IgD-negative memory B cell (primary cell): ENCODE data around the gene OPA3. TPM values are rescaled to one million over a fixed set of nuclear protein-coding genes. Genes with fewer than 3 reads are reported as not detected.

Experiments used
- H3K27ac Mint-ChIP-seq, 3 donors: one replicate each; pipeline ENCODE4 v1.8.0; 2020 to 2022; ENCODE audit warnings: mild to moderate bottlenecking in 3 of 3, mixed read lengths in 3 of 3, moderate library complexity in 1 of 3
- H3K27me3 Mint-ChIP-seq: one replicate; pipeline ENCODE4 v1.8.0; 2021; ENCODE audit warnings: mixed read lengths
- H3K36me3 Mint-ChIP-seq: one replicate; pipeline ENCODE4 v1.8.0; 2020; ENCODE audit warnings: mild to moderate bottlenecking, mixed read lengths
- H3K4me1 Mint-ChIP-seq, 3 donors: one replicate each; pipeline ENCODE4 v1.8.0; 2020 to 2022; ENCODE audit warnings: mixed read lengths in 3 of 3, mild to moderate bottlenecking in 1 of 3
- H3K4me3 Mint-ChIP-seq, 4 donors: one replicate each; pipeline ENCODE4 v1.8.0; 2020 to 2022; ENCODE audit warnings: mild to moderate bottlenecking in 4 of 4, mixed read lengths in 4 of 4, moderate library complexity in 3 of 4
- H3K9me3 Mint-ChIP-seq, 3 donors: one replicate each; pipeline ENCODE4 v1.8.0; 2020 to 2021; ENCODE audit warnings: mixed read lengths in 3 of 3, mild to moderate bottlenecking in 1 of 3
- polyA plus RNA-seq: library from polyadenylated mRNA; unstranded; fragments of 300-500 nt; fragmentation: Illumina TruSeq; gene quantifications from one replicate; pipeline ENCODE4 v1.2.3, GENCODE V29; 2021

Gene OPA3
- polyA plus RNA-seq, 1 donor from 2014 or later, result 19.9 TPM

- Mint-ChIP-seq H3K4me3 (peak overlapping the region in 1 of 4 donors; percentile 74), H3K9me3 (no peaks in the 10 kb centered on the region), H3K36me3 (peaks cover 5% of the 10 kb centered on the region), H3K4me1 (peaks cover 7 to 12% (median 10%) of the 10 kb centered on the region in 3 donors), H3K27me3 (no peaks in the 10 kb centered on the region), H3K27ac (peak overlapping the region in 2 of 3 donors; percentile 12 to 31)
Observed at GRCh38 chr19:45528149-45528743, 56.4 kb downstream of the OPA3 start.

DNA sequence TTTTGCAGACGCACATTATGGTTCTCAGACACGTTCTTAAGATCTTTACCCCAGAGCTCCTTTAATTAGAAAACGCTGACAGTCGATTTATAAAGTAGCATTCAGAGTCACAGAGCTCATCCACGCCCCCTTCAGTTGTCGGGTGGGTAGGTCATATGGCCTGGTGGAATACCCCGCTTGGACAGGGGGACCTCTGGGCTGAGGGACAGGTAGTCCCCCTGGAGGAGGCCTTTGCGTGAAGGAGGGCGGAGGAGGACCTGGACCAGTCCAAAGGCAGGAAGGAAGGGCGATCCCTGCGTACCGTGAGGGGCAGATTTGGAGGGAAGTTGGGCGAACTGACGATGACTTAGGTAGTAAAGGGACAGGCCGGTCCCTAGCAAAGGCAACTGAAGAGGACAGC is 56.9 kb downstream of the OPA3 start:
- no peaks in the 10 kb centered on the region for H3K27me3 Mint-ChIP-seq
- H3K4me1 Mint-ChIP-seq, result peaks cover 7 to 13% (median 13%) of the 10 kb centered on the region in 3 donors
- no peaks in the 10 kb centered on the region for H3K9me3 Mint-ChIP-seq
- peak overlapping the region in 1 of 3 donors; percentile 12 for H3K27ac Mint-ChIP-seq
- H3K4me3 Mint-ChIP-seq, result peak overlapping the region in 1 of 4 donors; percentile 74
- peaks cover 5% of the 10 kb centered on the region for H3K36me3 Mint-ChIP-seq

DNA sequence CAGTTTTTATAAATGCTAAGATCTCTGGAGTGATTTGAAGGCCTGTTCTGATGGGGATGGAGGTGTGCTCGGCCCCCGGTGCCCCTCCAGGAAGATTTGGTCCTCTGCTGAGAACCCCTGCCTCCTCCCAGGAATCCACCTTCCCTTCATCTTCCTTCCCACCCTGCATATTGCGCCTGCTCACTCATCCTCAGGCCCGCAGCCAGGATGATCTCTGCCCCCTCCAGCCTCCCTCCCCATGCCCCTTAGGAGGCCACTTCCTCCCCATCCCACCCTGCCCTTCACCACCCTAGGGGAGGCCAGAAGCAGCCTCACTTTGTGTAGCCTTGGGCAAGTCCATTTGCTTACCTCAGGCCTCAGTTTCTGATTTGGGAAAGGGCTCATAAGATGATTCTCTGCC is 57.6 kb downstream of the OPA3 start:
- no peak overlapping the region for H3K27ac Mint-ChIP-seq
- H3K36me3 Mint-ChIP-seq, result peaks cover 5% of the 10 kb centered on the region
- no peak overlapping the region for H3K4me3 Mint-ChIP-seq
- H3K4me1 Mint-ChIP-seq, result peaks cover 7 to 15% (median 13%) of the 10 kb centered on the region in 3 donors
- H3K27me3 Mint-ChIP-seq, result no peaks in the 10 kb centered on the region
- no peaks in the 10 kb centered on the region for H3K9me3 Mint-ChIP-seq

DNA sequence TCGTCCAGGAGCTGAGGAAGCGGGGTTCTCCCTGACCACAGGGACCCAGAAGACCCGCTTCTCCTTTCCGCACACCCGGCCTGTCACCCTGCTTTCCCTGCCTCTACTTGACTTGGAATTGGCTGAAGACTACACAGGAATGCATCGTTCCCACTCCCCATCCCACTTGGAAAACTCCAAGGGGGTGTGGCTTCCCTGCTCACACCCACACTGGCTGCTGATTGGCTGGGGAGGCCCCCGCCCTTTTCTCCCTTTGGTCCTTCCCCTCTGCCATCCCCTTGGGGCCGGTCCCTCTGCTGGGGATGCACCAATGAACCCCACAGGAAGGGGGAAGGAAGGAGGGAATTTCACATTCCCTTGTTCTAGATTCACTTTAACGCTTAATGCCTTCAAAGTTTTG is 58.5 kb downstream of the OPA3 start:
- H3K4me1 Mint-ChIP-seq, result peaks cover 7 to 15% (median 13%) of the 10 kb centered on the region in 3 donors
- H3K27me3 Mint-ChIP-seq, result no peaks in the 10 kb centered on the region
- peaks cover 3% of the 10 kb centered on the region for H3K36me3 Mint-ChIP-seq
- H3K27ac Mint-ChIP-seq, result peak overlapping the region in 1 of 3 donors; percentile 71
- no peaks in the 10 kb centered on the region for H3K9me3 Mint-ChIP-seq
- H3K4me3 Mint-ChIP-seq, result no peak overlapping the region

DNA sequence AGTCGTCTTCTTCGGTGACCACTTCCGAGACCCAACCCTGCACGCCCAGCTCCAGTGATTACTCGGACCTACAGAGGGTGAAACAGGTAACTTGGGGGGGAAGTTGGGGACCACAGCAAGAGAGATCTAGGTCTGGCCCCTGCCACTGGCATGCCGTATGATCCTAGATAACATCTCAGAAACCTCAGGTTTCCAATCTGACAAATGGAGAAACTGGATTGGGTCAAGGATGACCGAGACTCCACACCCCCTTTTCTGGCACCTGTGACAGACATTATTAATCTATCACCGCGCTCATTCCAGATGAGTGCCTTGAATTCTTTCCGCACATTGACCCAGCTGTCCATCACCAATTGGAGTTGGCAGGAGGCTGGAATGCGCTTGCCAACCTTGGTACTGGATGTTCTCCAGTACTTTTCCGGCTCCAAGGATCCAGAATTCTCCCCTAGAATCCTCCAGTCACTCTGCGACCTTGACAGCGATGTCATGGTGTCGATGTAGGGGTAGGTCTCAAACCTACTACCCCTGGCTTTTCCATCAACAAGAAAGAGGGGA is 60.0 kb downstream of the OPA3 start:
- H3K27me3 Mint-ChIP-seq, result no peaks in the 10 kb centered on the region
- no peaks in the 10 kb centered on the region for H3K9me3 Mint-ChIP-seq
- H3K36me3 Mint-ChIP-seq, result peaks cover 3% of the 10 kb centered on the region
- H3K27ac Mint-ChIP-seq, result peak overlapping the region in 2 of 3 donors; percentile 10 to 46
- H3K4me3 Mint-ChIP-seq, result no peak overlapping the region
- H3K4me1 Mint-ChIP-seq, result peaks cover 7 to 15% (median 13%) of the 10 kb centered on the region in 3 donors

- H3K4me3 Mint-ChIP-seq, result peak overlapping the region in 2 of 4 donors; percentile 1 to 20
- H3K9me3 Mint-ChIP-seq, result no peaks in the 10 kb centered on the region
- no peaks in the 10 kb centered on the region for H3K27me3 Mint-ChIP-seq
- H3K4me1 Mint-ChIP-seq, result peaks cover 7 to 15% (median 11%) of the 10 kb centered on the region in 3 donors
- peaks cover 3% of the 10 kb centered on the region for H3K36me3 Mint-ChIP-seq
- H3K27ac Mint-ChIP-seq, result peak overlapping the region; percentile 41 to 82 (median 73)
Observed at GRCh38 chr19:45523642-45524256, 60.9 kb downstream of the OPA3 start.

DNA sequence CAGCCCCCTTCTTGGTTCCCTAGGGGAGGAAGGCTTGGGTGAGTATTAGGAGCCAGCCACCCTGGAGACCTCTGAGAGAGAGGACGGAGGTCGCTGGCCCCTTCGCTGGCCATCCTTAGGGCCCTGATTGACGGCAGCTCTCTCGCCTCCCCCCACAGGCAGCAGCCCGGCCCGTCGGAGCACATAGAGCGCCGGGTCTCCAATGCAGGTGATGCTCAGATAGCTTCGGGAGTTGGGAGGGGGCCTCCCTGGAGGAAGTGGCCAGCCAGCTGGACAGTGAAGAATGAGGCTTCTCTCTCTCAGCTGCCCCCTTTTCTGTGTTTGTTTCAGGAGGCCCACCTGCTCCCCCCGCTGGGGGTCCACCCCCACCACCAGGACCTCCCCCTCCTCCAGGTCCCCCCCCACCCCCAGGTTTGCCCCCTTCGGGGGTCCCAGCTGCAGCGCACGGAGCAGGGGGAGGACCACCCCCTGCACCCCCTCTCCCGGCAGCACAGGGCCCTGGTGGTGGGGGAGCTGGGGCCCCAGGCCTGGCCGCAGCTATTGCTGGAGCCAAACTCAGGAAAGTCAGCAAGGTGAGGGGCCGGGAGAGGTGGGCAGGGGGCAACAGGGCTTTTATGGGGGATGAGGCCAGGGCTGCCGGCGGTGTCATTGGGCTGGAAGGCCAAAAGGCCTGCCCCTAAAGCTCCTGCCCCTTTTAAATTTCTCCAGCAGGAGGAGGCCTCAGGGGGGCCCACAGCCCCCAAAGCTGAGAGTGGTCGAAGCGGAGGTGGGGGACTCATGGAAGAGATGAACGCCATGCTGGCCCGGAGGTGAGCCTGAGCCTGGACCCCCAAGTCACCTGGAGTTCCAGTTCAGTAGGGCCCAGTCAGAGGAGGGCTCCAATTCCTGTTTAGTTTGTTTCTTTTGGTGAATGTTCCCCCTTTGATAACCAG is 62.3 kb downstream of the OPA3 start:
- Mint-ChIP-seq H3K27me3 (no peaks in the 10 kb centered on the region), H3K4me3 (no peak overlapping the region), H3K27ac (peak overlapping the region in 2 of 3 donors; percentile 53 to 73), H3K9me3 (no peaks in the 10 kb centered on the region), H3K4me1 (peaks cover 7 to 15% (median 13%) of the 10 kb centered on the region in 3 donors), H3K36me3 (peaks cover 2% of the 10 kb centered on the region)

DNA sequence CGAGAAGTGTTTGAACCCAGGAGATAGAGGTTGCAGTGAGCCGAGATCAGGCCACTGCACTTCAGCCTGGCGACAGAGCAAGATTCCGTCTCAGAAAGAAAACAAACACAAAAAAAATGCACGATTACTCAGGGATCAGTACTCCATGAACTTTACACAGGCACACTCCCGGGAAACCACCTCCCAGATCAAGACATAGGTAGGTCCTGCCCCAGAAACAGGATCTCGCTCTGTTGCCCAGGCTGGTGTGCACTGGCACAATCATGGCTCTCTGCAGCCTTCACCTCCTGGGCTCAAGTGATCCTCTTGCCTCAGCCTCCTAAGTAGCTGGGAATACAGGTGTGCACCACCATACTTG is 66.2 kb downstream of the OPA3 start:
- Mint-ChIP-seq H3K27ac (peak overlapping the region in 1 of 3 donors; percentile 77), H3K36me3 (no peaks in the 10 kb centered on the region), H3K9me3 (no peaks in the 10 kb centered on the region), H3K27me3 (no peaks in the 10 kb centered on the region), H3K4me1 (peaks cover 21 to 27% (median 26%) of the 10 kb centered on the region in 3 donors), H3K4me3 (peak overlapping the region in 1 of 4 donors; percentile 35)

DNA sequence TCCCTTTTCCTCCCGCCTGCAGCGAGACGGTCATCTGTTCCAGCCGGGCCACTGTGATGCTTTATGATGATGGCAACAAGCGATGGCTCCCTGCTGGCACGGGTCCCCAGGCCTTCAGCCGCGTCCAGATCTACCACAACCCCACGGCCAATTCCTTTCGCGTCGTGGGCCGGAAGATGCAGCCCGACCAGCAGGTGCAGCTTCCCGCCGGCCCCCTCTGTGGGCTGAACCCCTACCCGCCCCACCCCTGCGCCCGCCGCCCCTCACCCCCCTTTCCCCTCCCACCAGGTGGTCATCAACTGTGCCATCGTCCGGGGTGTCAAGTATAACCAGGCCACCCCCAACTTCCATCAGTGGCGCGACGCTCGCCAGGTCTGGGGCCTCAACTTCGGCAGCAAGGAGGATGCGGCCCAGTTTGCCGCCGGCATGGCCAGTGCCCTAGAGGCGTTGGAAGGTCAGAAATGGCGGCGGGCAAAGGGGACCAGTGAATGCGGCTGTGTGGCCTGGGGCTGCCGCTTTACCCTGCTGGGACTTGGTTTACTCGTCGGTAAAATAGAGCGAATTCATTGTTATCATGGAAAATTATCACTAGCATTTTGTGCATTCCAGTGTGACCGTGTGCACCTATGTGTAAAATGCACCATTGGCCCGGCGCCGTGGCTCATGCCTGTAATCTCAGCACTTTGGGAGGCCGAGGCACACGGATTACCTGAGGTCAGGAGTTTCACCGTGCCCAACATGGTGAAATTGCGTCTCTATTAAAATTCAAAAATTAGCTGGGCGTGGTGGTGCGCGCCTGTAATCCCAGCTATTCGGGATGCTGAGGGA is 66.7 kb downstream of the OPA3 start:
- no peaks in the 10 kb centered on the region for H3K36me3 Mint-ChIP-seq

GRCh38 chr19:45517238-45517637 is 67.4 kb downstream of the OPA3 start:
- no peaks in the 10 kb centered on the region for H3K27me3 Mint-ChIP-seq
- peaks cover 25 to 31% (median 26%) of the 10 kb centered on the region in 3 donors for H3K4me1 Mint-ChIP-seq
- no peaks in the 10 kb centered on the region for H3K9me3 Mint-ChIP-seq
- no peaks in the 10 kb centered on the region for H3K36me3 Mint-ChIP-seq
- H3K27ac Mint-ChIP-seq, result peak overlapping the region in 1 of 3 donors; percentile 76
- peak overlapping the region in 1 of 4 donors; percentile 26 for H3K4me3 Mint-ChIP-seq

More for the DNA sequence above, 66.7 kb downstream of the OPA3 start:
- Mint-ChIP-seq H3K27me3 (no peaks in the 10 kb centered on the region), H3K27ac (peak overlapping the region in 2 of 3 donors; percentile 76 to 77), H3K9me3 (no peaks in the 10 kb centered on the region), H3K4me1 (peaks cover 24 to 29% (median 26%) of the 10 kb centered on the region in 3 donors), H3K4me3 (peak overlapping the region in 2 of 4 donors; percentile 35 to 74)

- no peaks in the 10 kb centered on the region for H3K9me3 Mint-ChIP-seq
- peak overlapping the region; percentile 63 to 96 (median 90) for H3K4me3 Mint-ChIP-seq
- H3K27ac Mint-ChIP-seq, result peak overlapping the region; percentile 96 to 99 (median 99)
- H3K4me1 Mint-ChIP-seq, result peaks cover 35 to 43% (median 37%) of the 10 kb centered on the region in 3 donors
- no peaks in the 10 kb centered on the region for H3K36me3 Mint-ChIP-seq
- H3K27me3 Mint-ChIP-seq, result no peaks in the 10 kb centered on the region
Observed at GRCh38 chr19:45515807-45516401, 68.7 kb downstream of the OPA3 start.

DNA sequence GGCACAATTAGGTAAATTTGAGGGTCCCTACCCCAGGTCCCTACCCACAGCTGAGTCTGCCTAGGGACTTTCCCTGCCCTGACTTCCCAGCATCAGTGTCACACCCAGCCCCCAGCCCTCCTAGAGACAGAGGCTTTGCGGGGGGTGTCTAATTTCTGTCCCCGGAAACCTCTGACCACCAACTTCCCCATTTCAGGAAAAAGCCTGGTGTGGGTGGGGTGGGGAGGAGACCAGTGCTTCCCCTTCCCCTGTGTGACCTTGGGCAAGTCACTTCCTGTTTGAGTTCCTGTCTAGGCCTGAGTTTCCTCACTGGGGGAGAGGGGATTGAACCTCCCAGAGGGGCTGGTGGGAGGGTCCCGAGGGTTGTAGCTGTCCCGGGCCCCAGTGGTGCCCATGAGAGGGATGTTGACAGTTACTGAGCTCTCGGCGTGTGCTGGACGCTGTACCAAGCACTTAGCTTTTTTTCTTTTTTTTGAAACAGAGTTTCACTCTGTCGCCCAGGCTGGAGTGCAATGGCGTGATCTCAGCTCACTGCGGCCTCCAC is 69.4 kb downstream of the OPA3 start:
- Mint-ChIP-seq H3K36me3 (no peaks in the 10 kb centered on the region), H3K4me1 (peaks cover 40 to 48% (median 43%) of the 10 kb centered on the region in 3 donors), H3K9me3 (no peaks in the 10 kb centered on the region), H3K27ac (peak overlapping the region; percentile 96 to 99 (median 99)), H3K4me3 (peak overlapping the region; percentile 63 to 96 (median 90)), H3K27me3 (no peaks in the 10 kb centered on the region)

DNA sequence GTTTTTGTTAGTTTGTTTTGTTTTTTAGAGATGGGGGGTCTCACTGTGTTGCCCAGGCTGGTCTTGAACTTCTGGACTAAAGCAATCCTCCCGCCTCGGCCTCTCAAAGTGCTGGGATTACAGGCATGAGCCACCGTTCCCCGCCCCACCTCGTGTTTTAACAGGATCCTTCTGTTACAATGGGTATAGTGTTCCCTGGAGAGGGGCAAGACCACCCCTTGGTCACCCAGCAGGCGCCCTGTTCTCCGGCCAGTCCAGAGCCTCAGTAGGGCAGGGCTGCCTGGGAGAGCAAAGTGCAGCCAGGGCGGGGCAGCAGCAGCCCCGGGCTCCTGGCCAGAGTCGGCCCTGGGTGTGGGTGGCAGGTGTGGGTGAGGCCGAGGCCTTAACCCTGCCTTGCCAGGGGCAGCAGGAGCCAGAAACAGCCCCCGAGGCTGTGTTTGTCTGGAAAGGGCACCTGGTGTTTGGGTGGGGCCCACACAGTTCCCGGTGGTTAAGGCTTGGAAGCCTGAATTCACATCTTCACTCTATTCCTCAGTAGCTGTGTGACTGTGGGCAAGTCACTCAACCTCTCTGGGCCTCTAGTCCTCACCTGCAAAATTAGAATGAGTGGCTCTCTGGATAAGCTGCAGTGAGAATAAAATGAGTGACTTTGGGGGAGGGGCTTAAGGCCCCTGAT is 70.1 kb downstream of the OPA3 start:
- peaks cover 46 to 50% (median 49%) of the 10 kb centered on the region in 3 donors for H3K4me1 Mint-ChIP-seq

More for the DNA sequence above, 70.1 kb downstream of the OPA3 start:
- Mint-ChIP-seq H3K27ac (peak overlapping the region; percentile 96 to 99 (median 99)), H3K4me3 (peak overlapping the region; percentile 74 to 96 (median 90)), H3K27me3 (no peaks in the 10 kb centered on the region), H3K36me3 (no peaks in the 10 kb centered on the region), H3K9me3 (no peaks in the 10 kb centered on the region)
